HG03378 (cell line): ENCODE measurements around the gene CNTN1.

Source experiments
- ATAC-seq: cut with Tn5 transposase; IDR thresholded peaks from one replicate; pipeline ENCODE4 v1.9.1; 2021; ENCODE audit warnings: mild to moderate bottlenecking, moderate library complexity; ENCODE audit not compliant: unreplicated experiment

CNTN1 gene

GRCh38 chr12:40833818-40834217 is 141.6 kb downstream of the CNTN1 start:
- no peak for ATAC-seq

- no peak for ATAC-seq
Observed at GRCh38 chr12:40834321-40834720, 142.1 kb downstream of the CNTN1 start.

GRCh38 chr12:40837891-40838429 is 145.7 kb downstream of the CNTN1 start:
- ATAC-seq: no peak

GRCh38 chr12:40843495-40843894 is 151.3 kb downstream of the CNTN1 start:
- ATAC-seq: no peak

GRCh38 chr12:40853221-40853620 is 161.0 kb downstream of the CNTN1 start:
- ATAC-seq: no peak

GRCh38 chr12:40854604-40855003 is 162.4 kb downstream of the CNTN1 start:
- no peak for ATAC-seq

GRCh38 chr12:40864891-40865290 is 172.7 kb downstream of the CNTN1 start:
- ATAC-seq: no peak

GRCh38 chr12:40870981-40871380 is 178.7 kb downstream of the CNTN1 start:
- ATAC-seq: no peak

GRCh38 chr12:40874868-40875267 is 182.6 kb downstream of the CNTN1 start:
- ATAC-seq: no peak

- ATAC-seq: no peak
Observed at GRCh38 chr12:40889329-40889728, 197.1 kb downstream of the CNTN1 start.

- ATAC-seq: no peak
Observed at GRCh38 chr12:40892528-40892927, 200.3 kb downstream of the CNTN1 start.

GRCh38 chr12:40898505-40898904 is 206.3 kb downstream of the CNTN1 start:
- no peak for ATAC-seq

- ATAC-seq: no peak
Observed at GRCh38 chr12:40903040-40903439, 210.8 kb downstream of the CNTN1 start.

GRCh38 chr12:40907115-40907527 is 214.9 kb downstream of the CNTN1 start:
- peak; percentile 96 for ATAC-seq

GRCh38 chr12:40911676-40912075 is 219.4 kb downstream of the CNTN1 start:
- no peak for ATAC-seq

GRCh38 chr12:40915172-40915571 is 222.9 kb downstream of the CNTN1 start:
- ATAC-seq: no peak

GRCh38 chr12:40917561-40917960 is 225.3 kb downstream of the CNTN1 start:
- ATAC-seq: no peak

GRCh38 chr12:40921563-40922163 is 229.4 kb downstream of the CNTN1 start:
- no peak for ATAC-seq

- ATAC-seq: no peak
Observed at GRCh38 chr12:40937891-40938290, 245.7 kb downstream of the CNTN1 start.

GRCh38 chr12:40942326-40942725 is 250.1 kb downstream of the CNTN1 start:
- ATAC-seq: no peak

- ATAC-seq: no peak
Observed at GRCh38 chr12:40945772-40946171, 253.5 kb downstream of the CNTN1 start.

- ATAC-seq: peak; percentile 68
Observed at GRCh38 chr12:40946612-40947194, 254.5 kb downstream of the CNTN1 start.

GRCh38 chr12:40947797-40948196 is 255.6 kb downstream of the CNTN1 start:
- ATAC-seq: no peak
